HG03432 (cell line): Measurements from ENCODE around the gene RNF157.

Experiments used
- ATAC-seq: cut with Tn5 transposase; IDR thresholded peaks from one replicate; pipeline ENCODE4 v1.9.1; 2021; ENCODE audit warnings: mild to moderate bottlenecking, moderate library complexity; ENCODE audit not compliant: unreplicated experiment

Gene RNF157

DNA sequence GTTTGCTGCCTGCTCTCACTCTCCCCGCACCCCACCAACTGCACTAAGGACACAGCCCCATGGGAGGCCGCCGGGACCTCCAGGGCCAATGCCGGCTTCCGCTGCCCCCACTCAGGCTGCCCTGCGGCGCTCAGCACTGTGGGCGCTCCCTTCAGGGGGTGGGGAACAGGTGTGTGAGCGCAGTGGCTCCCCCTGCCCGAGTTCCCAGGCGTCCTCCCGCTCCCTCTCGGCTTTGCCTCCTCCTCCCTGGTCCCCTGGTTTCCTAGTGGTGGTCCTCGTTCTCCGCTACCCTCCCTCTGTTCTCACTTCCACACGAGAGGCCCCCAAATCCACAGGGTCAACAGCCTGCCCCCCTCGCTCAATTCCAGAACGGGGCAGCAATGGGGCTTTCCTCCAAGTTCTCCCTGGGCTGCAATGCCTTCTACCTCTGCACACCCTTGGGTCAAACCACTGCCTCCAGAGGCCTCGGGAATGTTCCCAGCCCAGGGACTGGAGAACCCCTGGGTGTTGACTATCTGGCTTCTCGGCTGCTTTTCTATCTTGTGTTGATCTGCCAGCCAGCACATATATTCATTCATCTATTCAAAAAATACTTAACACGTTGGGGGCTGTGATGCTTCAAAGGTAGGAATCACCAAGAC lies 109.1 kb downstream of the RNF157 start:
- no peak for ATAC-seq

DNA sequence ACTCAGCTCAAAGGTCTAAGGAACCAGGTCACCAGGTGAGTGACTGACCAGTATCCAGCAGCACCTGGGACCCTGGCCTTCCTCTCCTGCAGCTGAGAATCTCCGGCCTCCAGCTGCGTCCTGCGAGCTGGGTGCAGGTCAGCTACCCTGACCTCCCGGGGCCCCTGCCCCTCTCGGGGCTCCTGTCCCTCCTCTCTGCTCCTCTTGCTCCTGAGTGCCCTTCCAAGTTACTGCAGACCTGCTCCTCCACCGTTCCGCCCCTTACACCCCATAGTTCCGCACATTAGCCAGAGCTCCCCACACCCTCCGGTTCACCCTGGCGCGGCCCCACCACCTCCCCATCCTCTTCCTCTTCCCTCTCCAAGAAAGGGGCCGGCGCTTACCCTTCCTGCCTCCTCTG lies 109.8 kb downstream of the RNF157 start:
- ATAC-seq = no peak

DNA sequence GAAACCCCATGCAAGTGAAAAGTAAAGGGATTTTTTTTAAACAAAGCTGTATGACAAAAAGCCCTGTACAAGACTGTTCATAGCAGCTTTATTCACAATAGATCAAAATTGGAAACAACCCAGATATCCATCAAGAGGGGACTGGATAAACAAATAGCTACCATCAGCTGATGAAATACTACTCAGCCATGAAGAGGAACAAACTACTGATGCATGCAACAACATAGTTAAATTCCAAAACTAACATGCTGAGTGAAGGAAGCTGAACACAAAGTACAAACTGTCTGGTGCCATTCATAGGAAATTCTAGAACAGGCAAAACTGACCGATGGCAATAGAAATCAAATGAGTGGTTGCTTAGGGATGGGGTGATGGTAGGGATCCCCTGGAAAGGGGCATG lies 114.4 kb downstream of the RNF157 start:
- ATAC-seq = no peak

DNA sequence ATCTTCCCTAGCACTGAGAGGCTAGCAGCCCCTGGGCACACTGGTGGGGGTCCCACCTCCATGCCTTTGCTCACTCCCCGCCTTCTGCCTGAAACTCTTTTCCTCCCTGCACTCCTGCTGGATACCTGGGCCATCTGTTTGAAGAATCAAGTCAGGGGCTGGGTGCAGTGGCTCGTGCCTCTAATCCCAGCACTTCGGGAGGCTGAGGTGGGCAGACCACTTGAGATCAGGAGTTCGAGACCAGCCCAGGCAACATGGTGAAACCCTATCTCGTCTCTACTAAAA lies 115.0 kb downstream of the RNF157 start:
- ATAC-seq = no peak

DNA sequence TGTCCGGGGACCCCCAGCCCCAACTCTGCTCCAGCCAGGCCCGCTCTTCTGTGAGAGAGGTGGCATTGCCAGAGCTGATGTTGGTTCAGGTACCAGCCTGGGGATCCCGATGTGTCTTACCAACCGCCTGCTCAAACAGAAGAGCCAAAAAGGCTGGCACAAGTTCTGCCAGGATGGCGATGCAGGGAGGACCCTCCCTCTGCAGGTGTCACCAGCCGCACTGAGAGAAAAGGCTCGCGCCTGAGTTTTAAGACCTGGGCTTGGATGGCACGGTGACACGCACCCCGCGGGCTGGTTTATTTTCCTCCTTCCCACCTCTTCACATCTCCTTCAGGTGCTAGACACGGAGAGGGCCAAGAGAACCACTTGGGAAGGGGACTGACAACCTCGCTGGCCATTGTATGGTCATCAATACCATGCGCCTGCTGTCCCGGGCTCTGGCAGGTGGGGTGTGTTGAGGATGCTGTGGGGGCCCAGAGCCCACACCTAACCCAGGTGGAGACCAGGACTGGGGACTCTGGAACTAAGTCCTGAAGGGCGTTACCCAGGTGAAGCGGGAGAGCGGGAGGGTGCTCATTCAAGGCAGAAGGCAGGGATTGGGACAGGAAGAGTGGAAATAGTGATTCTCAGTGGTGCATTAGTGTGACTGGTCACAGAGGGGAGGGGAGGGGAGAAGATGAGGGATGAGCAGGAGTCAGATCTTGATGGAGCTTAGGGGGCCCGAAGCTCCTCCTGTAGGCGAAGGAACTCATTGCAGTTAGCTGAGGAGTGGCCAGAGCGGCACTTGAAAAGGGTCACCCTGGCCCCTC lies 115.5 kb downstream of the RNF157 start:
- ATAC-seq = no peak

DNA sequence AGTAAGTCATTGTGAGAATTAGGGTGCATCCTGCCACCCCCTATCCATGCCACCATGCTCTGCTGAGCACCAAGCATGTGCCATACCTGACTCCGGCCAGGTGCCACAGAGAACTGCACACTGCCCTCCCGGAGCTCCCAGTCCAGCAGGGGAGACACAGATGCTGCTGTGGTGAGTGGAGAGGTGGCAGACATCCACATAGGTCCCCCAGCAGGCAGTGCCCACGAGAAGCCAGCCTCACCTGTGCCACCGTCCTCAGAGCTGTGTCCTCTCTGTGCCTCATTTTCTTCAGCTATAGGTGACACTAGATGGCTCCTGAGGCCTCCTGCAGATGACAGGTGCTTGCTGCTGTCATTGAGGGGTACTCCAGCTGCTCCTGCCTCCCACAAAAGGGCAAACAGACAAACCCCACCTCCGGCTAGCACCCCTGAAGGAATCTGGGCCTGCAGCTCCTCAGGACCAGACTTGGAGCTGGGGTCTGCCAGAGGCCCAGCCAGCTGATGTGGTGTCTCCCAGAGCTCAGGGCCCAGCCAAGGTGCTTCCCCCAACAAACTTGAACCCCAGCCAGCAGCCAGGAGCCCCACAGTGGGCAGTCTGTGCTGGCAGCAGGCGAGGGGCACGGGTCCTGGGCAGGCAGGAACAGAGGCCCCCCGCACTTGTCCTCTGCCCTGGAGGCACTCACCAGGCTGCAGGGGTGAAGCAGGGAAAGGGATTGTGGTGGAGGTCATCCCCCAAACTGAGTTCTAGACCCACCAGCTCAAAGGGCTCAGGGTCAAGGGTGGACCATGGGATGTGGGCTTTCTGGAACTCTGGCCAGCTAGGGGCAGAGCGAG lies 116.3 kb downstream of the RNF157 start:
- no peak for ATAC-seq

DNA sequence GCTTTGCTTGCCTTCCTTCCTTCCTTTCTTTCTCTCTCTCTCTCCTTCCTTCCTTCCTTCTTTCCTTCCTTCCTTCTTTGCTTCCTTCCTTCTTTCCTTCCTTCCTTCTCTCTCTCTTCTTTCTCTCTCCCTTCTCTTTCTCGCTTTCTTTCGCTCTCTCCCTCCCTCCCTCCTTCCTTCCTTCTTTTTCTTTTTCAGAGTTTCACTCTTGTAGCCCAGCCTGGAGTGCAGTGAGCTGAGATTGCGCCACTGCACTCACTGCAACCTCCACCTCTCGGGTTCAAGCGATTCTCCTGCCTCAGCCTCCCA lies 117.1 kb downstream of the RNF157 start:
- no peak for ATAC-seq

DNA sequence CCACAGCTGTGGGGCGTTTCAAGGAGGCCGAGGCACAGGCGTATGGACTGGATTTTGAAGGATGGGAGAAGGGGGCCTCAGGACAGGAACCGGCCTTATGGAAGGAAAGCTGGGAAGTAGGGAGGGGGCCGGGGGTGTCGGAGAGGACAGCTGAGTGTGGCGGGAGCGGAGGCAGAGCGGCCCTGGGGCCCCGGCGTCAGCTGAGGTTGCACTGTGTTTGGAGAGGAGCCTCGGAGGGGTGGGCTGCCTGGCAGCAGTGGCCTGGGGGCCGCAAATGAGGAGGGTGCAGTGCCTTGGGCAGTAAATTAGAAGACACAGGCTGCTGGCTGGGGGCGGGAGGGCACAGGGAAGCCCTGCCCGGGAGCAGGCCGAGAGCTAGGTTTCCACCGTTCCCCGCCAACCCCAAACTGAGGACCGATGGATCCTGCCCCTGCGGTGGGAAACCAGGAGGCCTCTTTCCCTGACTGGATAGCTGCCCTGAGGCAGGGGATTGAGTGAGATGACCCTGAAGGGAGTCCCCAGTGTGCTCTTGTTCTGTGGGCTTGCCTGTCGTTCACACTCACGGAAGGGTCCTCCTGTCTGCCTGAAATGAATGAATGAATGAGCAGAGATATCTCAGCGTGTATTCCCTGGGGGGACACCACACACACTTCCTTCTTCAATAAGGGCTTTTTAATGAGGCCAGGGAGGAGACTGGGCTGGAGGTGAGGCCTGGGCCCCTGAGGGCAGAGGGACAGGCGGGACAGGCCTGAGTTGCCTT lies 117.7 kb downstream of the RNF157 start:
- ATAC-seq = no peak

DNA sequence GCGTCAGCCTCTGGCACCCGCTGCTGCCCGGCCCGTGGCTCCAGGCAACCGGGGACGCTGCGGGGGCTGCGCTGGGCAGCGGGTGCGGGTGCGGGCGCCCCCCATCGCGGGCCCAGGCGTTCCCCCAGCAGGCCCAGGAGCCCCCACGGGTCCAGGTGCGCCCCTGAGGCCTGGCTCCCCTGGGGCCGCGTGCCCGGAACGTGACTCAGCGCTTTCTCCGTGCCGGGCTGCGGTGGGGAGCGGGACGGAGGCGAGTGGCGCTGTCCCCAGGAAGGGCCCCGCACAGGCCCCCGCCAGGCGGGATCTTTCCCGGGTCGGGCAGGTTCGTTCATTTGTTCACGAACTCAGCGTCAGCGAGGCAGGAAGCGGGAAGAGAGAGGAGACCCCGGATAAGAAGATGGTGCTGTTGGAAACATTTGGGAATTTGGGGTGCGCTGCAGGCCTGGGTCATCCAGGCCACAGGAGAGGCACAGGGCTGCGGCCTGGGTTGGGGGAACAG lies 118.3 kb downstream of the RNF157 start:
- ATAC-seq = peak; percentile 21

DNA sequence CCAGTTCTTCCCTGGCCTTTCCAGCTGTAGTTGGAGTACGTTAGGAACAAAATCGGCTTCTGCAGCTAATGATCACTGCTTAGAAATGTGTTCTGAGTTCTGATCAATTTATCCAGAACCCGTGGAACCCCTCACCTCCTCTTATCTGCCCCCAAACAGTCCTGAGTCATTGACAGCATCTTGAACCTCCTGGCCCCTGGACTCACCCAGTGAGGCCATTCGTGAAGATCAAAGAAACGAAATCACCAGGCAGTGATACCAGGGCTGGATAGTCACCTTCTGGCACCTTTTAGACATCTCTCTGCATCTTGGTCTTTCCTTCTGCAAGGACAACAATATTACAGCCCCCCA lies 119.7 kb downstream of the RNF157 start:
- no peak for ATAC-seq

DNA sequence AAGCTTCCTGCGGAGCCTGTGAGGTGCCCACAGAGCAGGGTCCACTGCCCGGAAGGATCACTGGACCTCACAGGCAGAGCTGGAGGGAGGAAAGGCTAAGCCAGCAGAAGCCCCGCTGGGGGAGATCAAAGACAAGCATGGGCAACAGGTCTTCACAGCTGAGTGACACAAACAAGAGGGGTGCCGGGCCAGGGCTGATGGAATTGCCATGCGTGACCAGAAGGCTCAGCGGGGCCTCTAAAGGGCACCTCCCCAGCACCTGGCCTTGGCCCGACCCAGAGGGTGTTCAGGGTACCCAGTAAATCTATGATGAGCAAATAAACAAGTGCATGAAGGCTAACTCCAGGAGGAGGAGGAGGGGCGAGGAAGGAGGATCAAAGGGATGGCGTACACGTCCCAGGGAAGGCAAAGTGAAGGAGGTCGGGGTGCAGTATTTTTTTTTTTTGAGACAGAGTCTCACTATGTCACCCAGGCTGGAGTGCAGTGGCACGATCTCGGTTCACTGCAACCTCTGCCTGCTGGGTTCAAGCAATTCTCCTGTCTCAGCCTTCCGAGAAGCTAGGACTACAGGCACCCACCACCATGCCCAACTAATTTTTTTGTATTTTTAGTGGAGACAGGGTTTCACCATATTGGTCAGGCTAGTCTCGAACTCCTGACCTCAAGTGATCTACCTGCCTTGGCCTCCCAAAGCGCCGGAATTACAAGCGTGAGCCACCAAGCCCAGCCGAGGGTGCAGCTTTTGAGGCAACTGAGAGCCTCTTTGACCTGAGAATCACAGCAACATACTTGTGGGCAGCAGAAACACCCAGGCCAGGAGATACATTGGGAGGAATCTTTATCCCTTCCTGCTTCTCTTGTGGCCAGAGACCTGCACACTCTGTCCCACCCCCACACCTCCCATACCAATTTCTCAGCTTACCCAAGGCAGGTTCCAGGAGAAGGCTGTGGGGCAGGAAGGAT lies 120.6 kb downstream of the RNF157 start:
- no peak for ATAC-seq

DNA sequence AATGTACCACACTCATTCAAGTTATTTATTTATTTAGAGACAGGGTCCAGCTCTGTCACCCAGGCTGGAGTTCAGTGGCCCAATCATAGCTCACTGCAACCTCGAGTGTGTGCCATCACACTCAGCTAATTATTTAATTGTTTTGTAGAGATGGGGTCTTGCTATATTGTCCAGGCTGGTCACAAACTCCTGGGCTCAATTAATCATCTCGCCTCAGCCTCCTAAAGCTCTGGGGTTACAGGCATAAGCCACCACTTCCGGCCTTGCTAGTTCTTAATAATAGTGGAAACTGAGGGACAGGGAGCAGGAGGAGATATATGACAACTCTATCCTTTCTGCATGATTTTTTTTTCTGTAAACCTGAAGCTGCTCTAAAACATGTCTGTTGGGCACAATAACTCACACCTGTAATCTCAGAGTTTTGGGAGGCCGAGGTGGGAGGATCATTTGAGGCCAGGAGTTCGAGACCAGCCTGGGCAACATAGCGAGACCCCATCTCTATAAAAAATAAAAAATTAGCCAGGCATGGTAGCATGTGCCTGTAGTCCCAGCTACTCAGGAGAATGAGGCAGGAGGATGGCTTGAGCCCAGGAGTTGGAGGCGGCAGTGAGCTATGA lies 125.0 kb downstream of the RNF157 start:
- ATAC-seq = no peak

DNA sequence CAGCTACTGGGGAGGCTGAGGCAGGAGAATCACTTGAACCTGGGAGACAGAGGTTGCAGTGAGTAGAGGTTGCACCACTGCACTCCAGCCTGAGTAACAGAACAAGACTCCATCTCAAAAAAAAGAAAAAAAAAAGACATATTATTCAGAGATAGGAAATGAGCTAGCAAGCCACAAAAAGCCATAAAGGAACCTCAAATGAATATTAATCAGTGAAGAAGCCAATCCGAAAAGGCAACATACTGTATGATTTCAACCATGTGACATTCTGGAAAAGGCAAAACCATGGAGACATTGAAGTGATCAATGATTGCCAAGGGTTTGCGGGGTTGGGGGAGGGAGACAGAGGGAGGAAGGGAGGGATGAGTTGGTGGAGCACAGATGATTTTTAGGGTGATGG lies 128.3 kb downstream of the RNF157 start:
- no peak for ATAC-seq

DNA sequence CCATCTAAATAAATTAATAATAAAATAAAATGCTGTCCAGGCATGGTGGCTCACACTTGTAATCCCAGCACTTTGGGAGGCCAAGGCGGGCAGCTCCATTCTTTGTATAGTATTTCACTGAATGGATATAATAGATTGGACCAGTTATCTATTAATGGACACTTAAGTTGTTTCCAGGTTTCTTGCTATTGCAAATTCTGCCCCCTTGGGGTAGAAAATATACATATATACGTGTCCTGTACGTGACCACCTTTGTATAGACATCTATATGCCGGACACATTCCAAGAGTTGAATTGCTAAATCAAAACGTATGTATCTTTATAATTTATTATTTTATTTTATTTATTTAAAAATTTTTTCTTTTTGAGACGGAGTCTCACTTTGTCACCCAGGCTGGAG lies 132.8 kb downstream of the RNF157 start:
- ATAC-seq = no peak

DNA sequence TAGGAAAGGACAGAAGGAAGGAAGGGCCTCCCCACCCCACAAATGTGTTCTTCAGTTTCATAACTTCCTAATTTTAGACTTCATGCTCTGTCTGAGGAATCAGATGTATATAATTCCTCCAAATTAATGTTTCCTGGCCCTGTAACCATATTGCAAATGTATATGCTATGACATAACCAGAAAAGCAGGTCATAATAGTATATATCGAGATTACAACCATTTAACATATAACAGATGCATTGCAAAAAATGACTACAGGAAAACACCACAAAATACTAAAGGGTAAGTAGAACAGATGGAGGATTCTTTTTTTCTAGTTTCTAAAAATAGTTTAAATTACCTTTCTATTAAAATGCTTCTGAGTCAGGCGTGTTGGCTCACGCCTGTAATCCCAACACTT lies 133.6 kb downstream of the RNF157 start:
- ATAC-seq = no peak

DNA sequence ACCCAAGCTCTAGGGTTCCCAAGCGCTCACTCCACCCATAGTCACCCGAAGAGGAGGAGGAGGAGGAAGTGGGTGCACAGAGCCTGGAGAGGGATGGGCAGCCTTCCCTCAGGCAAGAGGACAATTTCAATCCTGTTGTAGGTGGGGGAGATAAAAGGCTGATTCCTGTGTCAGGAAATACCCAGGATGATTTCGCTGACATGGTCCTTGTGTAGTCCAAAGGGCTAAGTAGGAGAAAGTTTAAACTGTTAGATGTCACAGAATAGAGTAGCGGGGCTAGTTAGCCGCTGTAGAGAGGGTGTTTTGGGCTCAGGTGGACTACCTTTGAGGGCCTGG lies 135.4 kb downstream of the RNF157 start:
- no peak for ATAC-seq

DNA sequence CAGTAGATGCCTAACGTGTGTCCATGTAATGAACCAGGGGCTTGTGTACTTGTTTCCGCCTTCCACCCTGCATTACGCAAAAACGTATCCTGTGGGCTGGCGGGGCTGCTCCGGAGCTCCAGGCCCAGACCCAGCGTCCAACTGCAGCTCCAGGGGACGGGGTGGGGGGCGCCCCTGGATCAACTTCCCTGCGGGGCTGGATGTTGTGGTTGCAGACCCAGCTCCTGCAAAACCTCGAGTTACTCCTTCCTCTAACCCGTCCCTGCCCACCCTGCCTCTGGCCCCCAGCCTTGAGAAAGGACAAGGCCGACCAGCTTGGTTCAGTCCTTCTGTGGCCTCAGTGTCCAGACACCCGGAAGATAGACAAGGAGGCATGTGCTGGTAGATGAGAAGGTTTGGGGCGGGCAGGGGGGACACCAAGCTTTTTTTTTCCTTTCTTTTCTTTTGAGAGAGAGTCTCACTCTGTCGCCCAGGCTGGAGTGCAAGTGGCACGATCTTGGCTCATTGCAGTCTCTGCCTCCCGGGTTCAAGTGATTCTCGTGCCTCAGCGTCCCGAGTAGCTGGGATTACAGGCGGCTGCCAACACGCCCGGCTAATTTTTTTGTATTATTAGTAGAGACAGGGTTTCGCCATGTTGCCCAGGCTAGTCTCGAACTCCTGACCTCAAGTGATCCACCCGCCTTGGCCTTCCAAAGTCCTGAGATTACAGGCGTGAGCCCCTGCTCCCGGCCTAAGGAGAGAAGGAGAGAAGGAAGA lies 136.0 kb downstream of the RNF157 start:
- no peak for ATAC-seq

DNA sequence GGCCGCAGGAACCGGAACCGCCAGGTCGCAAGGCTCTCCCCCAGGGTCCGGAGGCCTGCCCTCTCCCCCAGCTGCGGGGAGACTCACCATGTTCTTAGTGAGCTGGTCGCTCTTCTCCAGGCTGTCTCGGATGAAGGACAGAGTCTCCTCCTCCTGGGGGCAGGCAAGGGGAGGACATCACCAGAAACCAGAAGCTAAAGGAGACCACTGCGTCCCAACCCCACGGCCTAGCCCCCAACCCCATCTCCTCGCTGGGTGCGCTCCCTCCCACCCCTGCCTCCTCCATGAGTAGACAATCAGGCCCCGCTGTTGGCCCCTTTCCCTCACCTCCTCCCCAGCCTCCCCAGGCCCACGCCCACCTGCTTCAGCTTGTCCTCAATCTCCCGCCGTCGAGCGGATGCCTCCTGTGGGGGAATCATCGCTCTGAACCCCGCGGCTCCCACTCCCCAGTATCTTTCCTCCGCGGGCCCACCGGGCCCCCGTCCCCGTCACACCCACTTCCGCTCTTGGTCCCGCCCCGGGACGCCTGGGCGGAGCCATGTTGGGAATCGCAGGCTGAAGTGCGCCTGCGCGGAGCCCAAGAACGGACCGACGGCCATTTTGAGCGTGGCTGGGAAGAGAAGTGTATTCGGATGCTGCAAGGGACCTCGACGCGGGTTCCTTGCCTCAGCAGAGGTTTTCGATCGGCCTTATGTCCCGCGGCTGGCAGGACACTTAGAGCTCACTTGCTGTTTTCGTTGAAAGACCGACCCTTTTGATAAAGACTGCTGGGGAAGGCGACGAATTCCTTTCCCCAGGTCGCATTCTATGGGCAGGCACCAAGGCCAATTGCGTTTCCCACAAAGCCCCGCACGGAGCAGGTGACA lies 136.8 kb downstream of the RNF157 start, which contains the start of gene EXOC7:
EXOC7 (minus strand) TSS at position 514 of the 866 bp plus-strand sequence; CDS start at position 419, 95 bp downstream.
- ATAC-seq = peak; percentile 81
